HG03558 (cell line): ENCODE data around the gene CTAGE1.
"Not testable (repeated sequence)": the region's sequence is repeated elsewhere in the genome, so short reads cannot be mapped to it uniquely, and the experiment has no call there.

Source experiments
- ATAC-seq: cut with Tn5 transposase; IDR thresholded peaks from one replicate; pipeline ENCODE4 v1.9.1; 2021; ENCODE audit warnings: moderate number of reproducible peaks; ENCODE audit not compliant: unreplicated experiment; ENCODE audit errors: extremely low read depth

The CTAGE1 gene

GRCh38 chr18:22394428-22394827 lies 23.3 kb downstream of the CTAGE1 start:
- no peak for ATAC-seq

- ATAC-seq = not testable (repeated sequence)
Observed at GRCh38 chr18:22393164-22393563, 24.6 kb downstream of the CTAGE1 start.

GRCh38 chr18:22391407-22392345 lies 26.0 kb downstream of the CTAGE1 start:
- no peak for ATAC-seq

GRCh38 chr18:22387787-22388186 lies 29.9 kb downstream of the CTAGE1 start:
- no peak for ATAC-seq

GRCh38 chr18:22387364-22387763 lies 30.4 kb downstream of the CTAGE1 start:
- ATAC-seq = no peak

GRCh38 chr18:22385718-22386117 lies 32.0 kb downstream of the CTAGE1 start:
- no peak for ATAC-seq

GRCh38 chr18:22378672-22379282 lies 38.9 kb downstream of the CTAGE1 start:
- no peak for ATAC-seq

GRCh38 chr18:22377769-22378168 lies 39.9 kb downstream of the CTAGE1 start:
- ATAC-seq = no peak

- no peak for ATAC-seq
Observed at GRCh38 chr18:22370414-22370813, 47.3 kb downstream of the CTAGE1 start.

- ATAC-seq = no peak
Observed at GRCh38 chr18:22368021-22368420, 49.7 kb downstream of the CTAGE1 start.

- ATAC-seq = no peak
Observed at GRCh38 chr18:22367303-22367702, 50.4 kb downstream of the CTAGE1 start.

GRCh38 chr18:22363867-22364463 lies 53.8 kb downstream of the CTAGE1 start:
- ATAC-seq = no peak
